Mammary epithelial cell (primary cell): ENCODE data around the gene LPGAT1.

Experiments used
- CTCF ChIP-seq, 2 donors: IDR thresholded peaks in 1 of 2; conservative IDR thresholded peaks in 1 of 2; 2 replicates each; pipeline ENCODE4 v1.5.1; 2011 to 2012; ENCODE audit warnings: inconsistent platforms in 2 of 2, low read length in 2 of 2, mild to moderate bottlenecking in 2 of 2, control low read depth in 1 of 2, low read depth in 1 of 2; ENCODE audit not compliant: insufficient read depth in 1 of 2; ENCODE audit errors: extremely low read depth in 1 of 2
- EZH2 ChIP-seq: IDR thresholded peaks from 2 replicates; pipeline ENCODE4 v1.6.1; 2012; ENCODE audit warnings: low read length, inconsistent platforms, borderline replicate concordance

DNA sequence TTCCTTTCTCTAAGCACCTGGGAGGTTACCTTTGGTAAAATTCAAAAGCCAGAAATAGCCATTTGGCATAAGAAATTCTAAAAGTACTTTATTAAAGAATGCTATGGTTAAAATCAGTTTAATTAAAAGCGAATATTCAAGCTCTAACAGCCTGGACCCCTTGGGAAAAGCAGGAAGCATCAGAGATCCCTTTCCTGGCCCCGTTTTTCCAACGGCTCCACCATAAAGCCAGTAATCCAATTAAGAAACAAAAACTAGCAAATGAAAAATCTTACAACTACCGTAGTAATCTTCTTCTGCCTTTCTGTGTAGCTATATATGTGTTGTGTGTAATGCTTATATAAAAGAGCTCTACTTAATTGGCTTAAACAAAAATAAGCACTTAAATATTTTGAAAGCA, 121.6 kb downstream of the LPGAT1 start:
- no peak for TF ChIP-seq EZH2
- TF ChIP-seq CTCF (conservative IDR thresholded peaks at IDR 0.05 in 1 of 2, IDR thresholded peaks at IDR 0.05 in 1 of 2; ENCODE audit: extremely low read depth in 1 of 2, insufficient read depth in 1 of 2, low read depth in 1 of 2, low read length in 2 of 2): no peak
